WTC11 (cell line): ENCODE measurements around the gene MEGF9. TPM values are rescaled to one million over a fixed set of nuclear protein-coding genes. Genes with fewer than 3 reads are reported as not detected.

Experiments used
- ATAC-seq: fragments of 200-7000 bp; cut with Tn5 transposase; 2 replicates; pipeline ENCODE4 v1.10.0; 2021; ENCODE audit warnings: mild to moderate bottlenecking, moderate library complexity
- CTCF ChIA-PET: fragments of 300-600 bp; sonication (Branson Sonifier 250); formaldehyde crosslinking; loops from one replicate; lab custom pipeline; 2021; ENCODE audit warnings: antibody characterized with exemption; lab: Charles Lee
- POLR2A ChIA-PET: fragments of 350-600 bp; sonication (Branson Sonifier 250); formaldehyde crosslinking; loops from one replicate; lab custom pipeline; 2021; ENCODE audit warnings: antibody characterized with exemption; lab: Charles Lee
- DNase-seq: peaks from one replicate; pipeline ENCODE4 v3.0.0; 2021; ENCODE audit warnings: low spot score
- H3K27ac Mint-ChIP-seq: 2 replicates; pipeline ENCODE4 v1.8.0; 2021; ENCODE audit warnings: mixed read lengths
- H3K27me3 Mint-ChIP-seq: 2 replicates; pipeline ENCODE4 v1.8.0; 2021; ENCODE audit warnings: low read depth, mild to moderate bottlenecking, moderate library complexity, mixed read lengths
- H3K36me3 Mint-ChIP-seq: 2 replicates; pipeline ENCODE4 v1.8.0; 2021; ENCODE audit warnings: mixed read lengths
- H3K4me1 Mint-ChIP-seq: 2 replicates; pipeline ENCODE4 v1.8.0; 2022; ENCODE audit warnings: mixed read lengths
- H3K4me3 Mint-ChIP-seq: 2 replicates; pipeline ENCODE4 v1.8.0; 2021; ENCODE audit warnings: mild to moderate bottlenecking, moderate library complexity, mixed read lengths
- H3K9me3 Mint-ChIP-seq: 2 replicates; pipeline ENCODE4 v1.8.0; 2021; ENCODE audit warnings: mixed read lengths
- ATF3 ChIP-seq: sonication (generic); formaldehyde crosslinking; conservative IDR thresholded peaks from 2 replicates; pipeline ENCODE4 v1.8.1; 2022; ENCODE audit warnings: mild to moderate bottlenecking, missing genetic modification reagents
- CBFB ChIP-seq: sonication (generic); formaldehyde crosslinking; IDR thresholded peaks from 2 replicates; pipeline ENCODE4 v1.8.1; 2022; ENCODE audit warnings: mild to moderate bottlenecking, low read depth, missing genetic modification reagents
- CTCF ChIP-seq: fragments of 200-600 bp; IDR thresholded peaks from 2 replicates; pipeline ENCODE4 v1.8.0; 2022; ENCODE audit warnings: antibody characterized with exemption
- E2F1 ChIP-seq: sonication (generic); formaldehyde crosslinking; IDR thresholded peaks from 2 replicates; pipeline ENCODE4 v1.8.0; 2022; ENCODE audit warnings: mild to moderate bottlenecking, missing genetic modification reagents
- E2F5 ChIP-seq: sonication (generic); formaldehyde crosslinking; IDR thresholded peaks from 2 replicates; pipeline ENCODE4 v1.8.1; 2022; ENCODE audit warnings: mild to moderate bottlenecking, moderate library complexity, missing genetic modification reagents
- ESRRA ChIP-seq: sonication (generic); formaldehyde crosslinking; IDR thresholded peaks from 2 replicates; pipeline ENCODE4 v1.8.1; 2022; ENCODE audit warnings: mild to moderate bottlenecking, missing genetic modification reagents, borderline replicate concordance
- ETV6 ChIP-seq: sonication (generic); formaldehyde crosslinking; IDR thresholded peaks from 2 replicates; pipeline ENCODE4 v1.8.1; 2022; ENCODE audit warnings: mild to moderate bottlenecking, missing genetic modification reagents
- GTF2I ChIP-seq: fragments of 250-450 bp; sonication (Bioruptor Pico); conservative IDR thresholded peaks from 2 replicates; pipeline ENCODE4 v1.4.0; 2021; ENCODE audit warnings: mild to moderate bottlenecking
- PRDM15 ChIP-seq: sonication (generic); formaldehyde crosslinking; IDR thresholded peaks from 2 replicates; pipeline ENCODE4 v1.8.0; 2022; ENCODE audit warnings: missing genetic modification reagents
- PREB ChIP-seq: sonication (generic); formaldehyde crosslinking; IDR thresholded peaks from 2 replicates; pipeline ENCODE4 v1.8.1; 2022; ENCODE audit warnings: mild to moderate bottlenecking, missing genetic modification reagents, moderate library complexity, borderline replicate concordance
- SMAD4 ChIP-seq: sonication (generic); formaldehyde crosslinking; IDR thresholded peaks from 2 replicates; pipeline ENCODE4 v1.8.0; 2022; ENCODE audit warnings: mild to moderate bottlenecking, missing genetic modification reagents
- TCF7 ChIP-seq: sonication (generic); formaldehyde crosslinking; IDR thresholded peaks from 2 replicates; pipeline ENCODE4 v1.8.0; 2022; ENCODE audit warnings: mild to moderate bottlenecking, low read depth, missing genetic modification reagents, moderate library complexity
- ZNF263 ChIP-seq: sonication (generic); formaldehyde crosslinking; IDR thresholded peaks from 2 replicates; pipeline ENCODE4 v1.8.1; 2022; ENCODE audit warnings: low read depth, mild to moderate bottlenecking, moderate library complexity, missing genetic modification reagents
- ZNF281 ChIP-seq: sonication (generic); formaldehyde crosslinking; IDR thresholded peaks from 2 replicates; pipeline ENCODE4 v1.8.0; 2023; ENCODE audit warnings: mild to moderate bottlenecking, missing genetic modification reagents
- ZNF396 ChIP-seq: fragments of 250-450 bp; sonication (Bioruptor Pico); IDR thresholded peaks from 2 replicates; pipeline ENCODE4 v1.8.0; 2021; ENCODE audit warnings: mild to moderate bottlenecking, moderate library complexity, borderline replicate concordance
- ZNF416 ChIP-seq: fragments of 250-450 bp; sonication (Bioruptor Pico); IDR thresholded peaks from 2 replicates; pipeline ENCODE4 v1.9.0; 2021; ENCODE audit warnings: mild to moderate bottlenecking, inconsistent platforms
- ZSCAN18 ChIP-seq: fragments of 250-450 bp; sonication (Bioruptor Pico); IDR thresholded peaks from 2 replicates; pipeline ENCODE4 v2.1.2; 2022; ENCODE audit warnings: mild to moderate bottlenecking, moderate library complexity
- total RNA-seq: library from RNA; stranded (reverse); gene quantifications from 3 replicates; pipeline ENCODE4 v1.2.3, GENCODE V29; 2021

The MEGF9 gene
- total RNA-seq, 1 experiment from 2014 or later = 0.92 TPM

- TF ChIP-seq ZNF396 (CRISPR knock-in tag) = no peak
- TF ChIP-seq ZSCAN18 (CRISPR knock-in tag) = no peak
- no peak for TF ChIP-seq PRDM15
Observed at GRCh38 chr9:120723565-120723964, 9.3 kb upstream of the MEGF9 start (continued).

- Mint-ChIP-seq H3K9me3 (no peaks in the 10 kb centered on the region), H3K27ac (no peak overlapping the region), H3K4me3 (no peak overlapping the region), H3K4me1 (peaks cover 5% of the 10 kb centered on the region; the same call in 1 of the 2 replicates), H3K27me3 (peaks cover 5% of the 10 kb centered on the region; the same call in 1 of the 2 replicates), H3K36me3 (no peaks in the 10 kb centered on the region)
- CTCF ChIA-PET = interaction anchor here (1.8 kb wide), 1 partner anchor 9 kb away, joined by 5 read pairs; no protein-coding TSS in a partner anchor
- DNase-seq (no peak), ATAC-seq (no peak)
- POLR2A ChIA-PET = no interaction called here
- TF ChIP-seq SMAD4 (CRISPR knock-in tag) (no peak), ATF3 (CRISPR knock-in tag) (no peak), ZNF281 (CRISPR knock-in tag) (no peak), ETV6 (no peak)
Observed at GRCh38 chr9:120720404-120720803, 6.1 kb upstream of the MEGF9 start.

- H3K9me3 Mint-ChIP-seq = no peaks in the 10 kb centered on the region
- peaks cover 13% of the 10 kb centered on the region for H3K27me3 Mint-ChIP-seq
- H3K4me3 Mint-ChIP-seq = no peak overlapping the region
- POLR2A ChIA-PET = no interaction called here
- H3K27ac Mint-ChIP-seq = no peak overlapping the region
- CTCF ChIA-PET = interaction anchor here (5.4 kb wide), 1 partner anchor 12 kb away, joined by 46 read pairs; no protein-coding TSS in a partner anchor
- TF ChIP-seq CTCF = no peak
- TF ChIP-seq ZNF263 (CRISPR knock-in tag) = no peak
- no peak for TF ChIP-seq ESRRA (CRISPR knock-in tag)
- TF ChIP-seq ZSCAN18 (CRISPR knock-in tag) = no peak
- no peak for TF ChIP-seq TCF7
- TF ChIP-seq CBFB = no peak
- no peak for TF ChIP-seq E2F1
- TF ChIP-seq GTF2I = no peak
- no peak for TF ChIP-seq ZNF416 (CRISPR knock-in tag)
- TF ChIP-seq PREB = no peak
- TF ChIP-seq E2F5 (CRISPR knock-in tag) = no peak
- H3K4me1 Mint-ChIP-seq = peaks cover 11% of the 10 kb centered on the region
- H3K36me3 Mint-ChIP-seq = no peaks in the 10 kb centered on the region
- no peak for ATAC-seq
- no peak for DNase-seq
Observed at GRCh38 chr9:120718316-120718715, 4.0 kb upstream of the MEGF9 start.
